ENCODE measurements around the gene CDK8.

- no peak for TF ChIP-seq CTCF (conservative IDR thresholded peaks at IDR 0.05; ENCODE audit: low read length)
- TF ChIP-seq EZH2phosphoT487 (IDR thresholded peaks at IDR 0.05; ENCODE audit: borderline replicate concordance, low read depth, low read length) = no peak
Measured at GRCh38 chr13:26424181-26424580, 170.3 kb downstream of the CDK8 start.
